ENCODE data around the gene NOG.

NOG gene

GRCh38 chr17:56593086-56593645 lies 333 bp upstream of the NOG start:
- Mint-ChIP-seq H3K36me3 (ENCODE audit: low read depth) (no peaks in the 10 kb centered on the region), H3K27me3 (peaks cover 42% of the 10 kb centered on the region), H3K4me3 (peak overlapping the region; percentile 68), H3K27ac (no peak overlapping the region), H3K9me3 (no peaks in the 10 kb centered on the region), H3K4me1 (ENCODE audit: low read depth) (peaks cover 25% of the 10 kb centered on the region)

- Mint-ChIP-seq H3K27ac (no peak overlapping the region), H3K4me1 (ENCODE audit: low read depth) (peaks cover 36% of the 10 kb centered on the region), H3K4me3 (peak overlapping the region; percentile 71), H3K36me3 (ENCODE audit: low read depth) (no peaks in the 10 kb centered on the region), H3K9me3 (no peaks in the 10 kb centered on the region), H3K27me3 (peaks cover 44% of the 10 kb centered on the region)
Measured at GRCh38 chr17:56594320-56595107, 1.0 kb downstream of the NOG start.

- no peaks in the 10 kb centered on the region for H3K36me3 Mint-ChIP-seq (ENCODE audit: low read depth)
- H3K4me1 Mint-ChIP-seq (ENCODE audit: low read depth), result peaks cover 41% of the 10 kb centered on the region
- H3K9me3 Mint-ChIP-seq, result no peaks in the 10 kb centered on the region
- H3K4me3 Mint-ChIP-seq, result peak overlapping the region; percentile 71
- H3K27me3 Mint-ChIP-seq, result peaks cover 41% of the 10 kb centered on the region
- no peak overlapping the region for H3K27ac Mint-ChIP-seq
Measured at GRCh38 chr17:56595108-56595418, 1.6 kb downstream of the NOG start.

GRCh38 chr17:56595831-56596690 lies 2.6 kb downstream of the NOG start:
- Mint-ChIP-seq H3K27ac (peak overlapping the region; percentile 86), H3K9me3 (no peaks in the 10 kb centered on the region), H3K4me3 (peak overlapping the region; percentile 80), H3K4me1 (ENCODE audit: low read depth) (peaks cover 47% of the 10 kb centered on the region), H3K36me3 (ENCODE audit: low read depth) (no peaks in the 10 kb centered on the region), H3K27me3 (peaks cover 33% of the 10 kb centered on the region)

GRCh38 chr17:56596691-56597494 lies 3.4 kb downstream of the NOG start:
- H3K4me1 Mint-ChIP-seq (ENCODE audit: low read depth), result peaks cover 54% of the 10 kb centered on the region
- no peaks in the 10 kb centered on the region for H3K9me3 Mint-ChIP-seq
- peak overlapping the region; percentile 86 for H3K27ac Mint-ChIP-seq
- peak overlapping the region; percentile 80 for H3K4me3 Mint-ChIP-seq
- H3K36me3 Mint-ChIP-seq (ENCODE audit: low read depth), result no peaks in the 10 kb centered on the region
- peaks cover 26% of the 10 kb centered on the region for H3K27me3 Mint-ChIP-seq

- Mint-ChIP-seq H3K9me3 (no peaks in the 10 kb centered on the region), H3K36me3 (ENCODE audit: low read depth) (no peaks in the 10 kb centered on the region), H3K27ac (peak overlapping the region; percentile 81), H3K4me3 (peak overlapping the region; percentile 80), H3K4me1 (ENCODE audit: low read depth) (peaks cover 61% of the 10 kb centered on the region), H3K27me3 (peaks cover 23% of the 10 kb centered on the region)
Measured at GRCh38 chr17:56597495-56597990, 4.0 kb downstream of the NOG start.

GRCh38 chr17:56598466-56598865 lies 5.0 kb downstream of the NOG start:
- H3K36me3 Mint-ChIP-seq (ENCODE audit: low read depth), result no peaks in the 10 kb centered on the region
- peaks cover 70% of the 10 kb centered on the region for H3K4me1 Mint-ChIP-seq (ENCODE audit: low read depth)
- H3K27ac Mint-ChIP-seq, result peak overlapping the region; percentile 56
- no peaks in the 10 kb centered on the region for H3K9me3 Mint-ChIP-seq
- H3K27me3 Mint-ChIP-seq, result peaks cover 23% of the 10 kb centered on the region
- H3K4me3 Mint-ChIP-seq, result peak overlapping the region; percentile 32

GRCh38 chr17:56599088-56599487 lies 5.6 kb downstream of the NOG start:
- Mint-ChIP-seq H3K27me3 (peaks cover 23% of the 10 kb centered on the region), H3K4me3 (no peak overlapping the region), H3K4me1 (ENCODE audit: low read depth) (peaks cover 76% of the 10 kb centered on the region), H3K27ac (no peak overlapping the region), H3K36me3 (ENCODE audit: low read depth) (no peaks in the 10 kb centered on the region), H3K9me3 (no peaks in the 10 kb centered on the region)

- H3K27ac Mint-ChIP-seq, result no peak overlapping the region
- peaks cover 81% of the 10 kb centered on the region for H3K4me1 Mint-ChIP-seq (ENCODE audit: low read depth)
- H3K36me3 Mint-ChIP-seq (ENCODE audit: low read depth), result no peaks in the 10 kb centered on the region
- no peaks in the 10 kb centered on the region for H3K9me3 Mint-ChIP-seq
- H3K27me3 Mint-ChIP-seq, result peaks cover 23% of the 10 kb centered on the region
- H3K4me3 Mint-ChIP-seq, result no peak overlapping the region
Measured at GRCh38 chr17:56599566-56599965, 6.1 kb downstream of the NOG start.

GRCh38 chr17:56600256-56600655 lies 6.8 kb downstream of the NOG start:
- H3K4me1 Mint-ChIP-seq (ENCODE audit: low read depth), result peaks cover 79% of the 10 kb centered on the region
- H3K4me3 Mint-ChIP-seq, result no peak overlapping the region
- no peaks in the 10 kb centered on the region for H3K9me3 Mint-ChIP-seq
- H3K36me3 Mint-ChIP-seq (ENCODE audit: low read depth), result no peaks in the 10 kb centered on the region
- peaks cover 19% of the 10 kb centered on the region for H3K27me3 Mint-ChIP-seq
- H3K27ac Mint-ChIP-seq, result no peak overlapping the region

GRCh38 chr17:56601591-56601990 lies 8.1 kb downstream of the NOG start:
- Mint-ChIP-seq H3K9me3 (no peaks in the 10 kb centered on the region), H3K4me1 (ENCODE audit: low read depth) (peaks cover 71% of the 10 kb centered on the region), H3K27me3 (peaks cover 13% of the 10 kb centered on the region), H3K4me3 (no peak overlapping the region), H3K36me3 (ENCODE audit: low read depth) (no peaks in the 10 kb centered on the region), H3K27ac (no peak overlapping the region)

- H3K9me3 Mint-ChIP-seq, result no peaks in the 10 kb centered on the region
- H3K4me3 Mint-ChIP-seq, result peak overlapping the region; percentile 45
- peaks cover 65% of the 10 kb centered on the region for H3K4me1 Mint-ChIP-seq (ENCODE audit: low read depth)
- peaks cover 7% of the 10 kb centered on the region for H3K27me3 Mint-ChIP-seq
- H3K27ac Mint-ChIP-seq, result peak overlapping the region; percentile 34
- no peaks in the 10 kb centered on the region for H3K36me3 Mint-ChIP-seq (ENCODE audit: low read depth)
Measured at GRCh38 chr17:56602292-56603130, 9.0 kb downstream of the NOG start.

GRCh38 chr17:56603486-56604238 lies 10.2 kb downstream of the NOG start:
- H3K9me3 Mint-ChIP-seq, result no peaks in the 10 kb centered on the region
- peaks cover 54% of the 10 kb centered on the region for H3K4me1 Mint-ChIP-seq (ENCODE audit: low read depth)
- H3K4me3 Mint-ChIP-seq, result no peak overlapping the region
- no peaks in the 10 kb centered on the region for H3K36me3 Mint-ChIP-seq (ENCODE audit: low read depth)
- H3K27ac Mint-ChIP-seq, result no peak overlapping the region
- peaks cover 2% of the 10 kb centered on the region for H3K27me3 Mint-ChIP-seq

Measured in stimulated activated naive CD8-positive, alpha-beta T cell treated with anti-CD3 and anti-CD28 coated beads, Interleukin-15, Interleukin-2, amounts not matched to agents 100 ng/mL and 50 ng/mL, for 24 hours (primary cell).